ENCODE data around the gene METAP1. TPM values are rescaled to one million over a fixed set of nuclear protein-coding genes. Genes with fewer than 3 reads are reported as not detected.

METAP1 gene
- total and polyA plus RNA-seq, 2 of the 4 experiments (the other 2 are of a cell fraction): 43.7 to 47.9 TPM

- Histone ChIP-seq H3K27me3 (ENCODE audit: control insufficient read depth, insufficient read depth, low read length) (no peaks in the 10 kb centered on the region), H2BK5ac (ENCODE audit: low read depth, low read length, poor library complexity, severe bottlenecking) (no peak overlapping the region), H3K56ac (ENCODE audit: extremely low read depth, insufficient read depth, low read length) (no peak overlapping the region), H4K20me1 (ENCODE audit: insufficient read depth, low read length) (no peaks in the 10 kb centered on the region; the same call in 1 of the 2 replicates), H4K5ac (ENCODE audit: low read depth, low read length) (no peak overlapping the region), H2AK5ac (ENCODE audit: low read depth, low read length) (no peak overlapping the region), H3K4me3 (ENCODE audit: insufficient read depth, low read depth, low read length) (no peak overlapping the region), H3K79me1 (ENCODE audit: low read depth in 1 of 2, low read length in 2 of 2) (peaks cover 5% of the 10 kb centered on the region in 2 experiments; a peak in 3 of 4 replicates), H3K4ac (ENCODE audit: low read depth, low read length) (no peak overlapping the region), H3K9me1 (ENCODE audit: insufficient read depth, low read length) (no peaks in the 10 kb centered on the region), H2AFZ (replicated peaks; ENCODE audit: low read length, poor library complexity) (no peak overlapping the region), H3K4me2 (ENCODE audit: low read depth, low read length) (no peak overlapping the region), H4K91ac (ENCODE audit: insufficient read depth, low read depth, low read length) (no peak overlapping the region), H3K9me3 (ENCODE audit: control insufficient read depth, insufficient read depth, low read length) (no peaks in the 10 kb centered on the region), H3K36me3 (ENCODE audit: control insufficient read depth, insufficient read depth, low read length) (peaks cover 22% of the 10 kb centered on the region), H3K23ac (ENCODE audit: low read depth, low read length) (no peak overlapping the region), H2BK20ac (ENCODE audit: low read depth, low read length) (no peak overlapping the region), H3K18ac (ENCODE audit: low read depth, low read length) (no peak overlapping the region), H2BK15ac (ENCODE audit: low read depth, low read length) (no peak overlapping the region), H2BK120ac (ENCODE audit: low read depth, low read length) (no peak overlapping the region), H3K14ac (replicated peaks; ENCODE audit: low read depth, low read length) (no peak overlapping the region), H3K9ac (ENCODE audit: low read depth, low read length) (no peak overlapping the region), H3K27ac (ENCODE audit: insufficient read depth, low read length) (no peak overlapping the region), H3K4me1 (ENCODE audit: control insufficient read depth, insufficient read depth, low read length) (no peaks in the 10 kb centered on the region), H4K8ac (ENCODE audit: low read depth in 2 of 2, low read length in 2 of 2) (no peak overlapping the region), H2AK9ac (replicated peaks; ENCODE audit: low read depth, low read length, poor library complexity) (no peak overlapping the region)
- in situ Hi-C loops (cut with MboI; ENCODE audit: low sequenced_read_pairs) (loop anchor here (25.0 kb wide), 1 partner anchor 605 kb away; no protein-coding TSS in a partner anchor), dilution Hi-C loops (cut with HindIII; ENCODE audit: low sequenced_read_pairs, unreplicated experiment) (no loop called here), intact Hi-C loops (cut with micrococcal nuclease) (loop anchor here (10.0 kb wide), 1 partner anchor 603 kb away; no protein-coding TSS in a partner anchor)
- ChIA-PET POLR2A (ENCODE audit: unreplicated experiment) (no interaction called here), CTCF (interaction anchor here (0.7 to 1.2 kb wide), 2 partner anchors 12 to 352 kb away, joined by 3 to 4 read pairs; no protein-coding TSS in a partner anchor)
- no TSS peak for BruUV-seq (replicated peaks)
- no peak; the same call in 1 of the 2 replicates for ATAC-seq (ENCODE audit: low read depth)
- TF ChIP-seq FOS (IDR thresholded peaks at IDR 0.05; ENCODE audit: low read depth, low read length) (no peak), MAZ (IDR thresholded peaks at IDR 0.05; ENCODE audit: borderline replicate concordance, low read depth, low read length) (no peak), NFE2L2 (IDR thresholded peaks at IDR 0.05; ENCODE audit: low read depth, low read length) (no peak), RFX5 (IDR thresholded peaks at IDR 0.05; ENCODE audit: low read depth, low read length) (no peak), CHD1 (IDR thresholded peaks at IDR 0.05; ENCODE audit: low read depth, low read length) (no peak), RCOR1 (IDR thresholded peaks at IDR 0.05; ENCODE audit: insufficient replicate concordance, low read length) (no peak), MXI1 (IDR thresholded peaks at IDR 0.05; ENCODE audit: borderline replicate concordance, low read depth, low read length) (no peak), SMC3 (IDR thresholded peaks at IDR 0.05; ENCODE audit: low read depth, low read length) (no peak), BHLHE40 (IDR thresholded peaks at IDR 0.05; ENCODE audit: low read depth, low read length) (no peak), POLR2A (IDR thresholded peaks at IDR 0.05; ENCODE audit: low read depth, low read length) (no peak), RAD21 (IDR thresholded peaks at IDR 0.05; ENCODE audit: low read length) (no peak), USF2 (IDR thresholded peaks at IDR 0.05; ENCODE audit: low read depth, low read length) (no peak), CTCF (conservative IDR thresholded peaks at IDR 0.05; ENCODE audit: low read depth, low read length) (no peak), ELK1 (IDR thresholded peaks at IDR 0.05; ENCODE audit: borderline replicate concordance, low read depth, low read length) (no peak), MAFK (IDR thresholded peaks at IDR 0.05; ENCODE audit: low read depth, low read length) (no peak), CEBPB (IDR thresholded peaks at IDR 0.05; ENCODE audit: low read depth, low read length) (no peak)
- DNase-seq: no peak
- WGBS, 2 experiments (ENCODE audit: extremely low coverage in 2 of 2, insufficient read length in 1 of 2): no CpG with 5 or more reads among the region's 1 CpG
Observed at GRCh38 chr4:99067617-99068016, 72.1 kb downstream of the METAP1 start.
